HCT116 (cell line): Measurements from ENCODE around the gene TMEM258. TPM values are rescaled to one million over a fixed set of nuclear protein-coding genes. Genes with fewer than 3 reads are reported as not detected.

Source experiments
- ATF3 ChIP-seq: IDR thresholded peaks from 2 replicates; pipeline ENCODE4 v1.6.1; 2012
- CBX3 ChIP-seq: IDR thresholded peaks from 2 replicates; pipeline ENCODE4 v1.6.1; 2012; ENCODE audit warnings: low read depth
- EGR1 ChIP-seq: IDR thresholded peaks from 2 replicates; pipeline ENCODE4 v1.6.1; 2012; ENCODE audit warnings: low read depth
- EZH2 ChIP-seq: fragments of 200-600 bp; sonication (generic); IDR thresholded peaks from 2 replicates; pipeline ENCODE4 v1.6.1; 2017; ENCODE audit warnings: antibody characterized with exemption, mixed run types
- EZH2phosphoT487 ChIP-seq: fragments of 200-600 bp; IDR thresholded peaks from 2 replicates; pipeline ENCODE4 v1.6.1; 2018; ENCODE audit warnings: antibody characterized with exemption, borderline replicate concordance
- JUND ChIP-seq: IDR thresholded peaks from 2 replicates; pipeline ENCODE4 v1.6.1; 2012
- POLR2A ChIP-seq: IDR thresholded peaks from 2 replicates; pipeline ENCODE4 v1.7.0; 2011; ENCODE audit warnings: borderline replicate concordance; ENCODE audit not compliant: insufficient read depth, insufficient read length; ENCODE audit errors: extremely low read depth
- POLR2AphosphoS5 ChIP-seq: IDR thresholded peaks from 2 replicates; pipeline ENCODE4 v1.6.1; 2011; ENCODE audit warnings: mild to moderate bottlenecking, low read depth, low read length, moderate library complexity
- SRF ChIP-seq: IDR thresholded peaks from 2 replicates; pipeline ENCODE4 v1.6.1; 2012; ENCODE audit warnings: low read depth
- YY1 ChIP-seq: IDR thresholded peaks from 2 replicates; pipeline ENCODE4 v1.6.1; 2011; ENCODE audit warnings: low read length, low read depth, moderate library complexity, mild to moderate bottlenecking; ENCODE audit not compliant: insufficient replicate concordance; ENCODE audit errors: extremely low read depth
- total RNA-seq: library from RNA; stranded (reverse); gene quantifications from one replicate; pipeline ENCODE4 v1.2.1, GENCODE V29; 2021; ENCODE audit not compliant: unreplicated experiment
- TF ChIP-seq, protein P1 (sequence below), 3 experiments: fragments of 200-600 bp in 1 of 3; sonication (generic) in 1 of 3; IDR thresholded peaks in 2 of 3; conservative IDR thresholded peaks in 1 of 3; 2 replicates each; pipeline ENCODE4 v1.5.1; 2012 to 2017; ENCODE audit warnings: low read depth in 2 of 3, low read length in 2 of 3, antibody characterized with exemption in 1 of 3, borderline replicate concordance in 1 of 3, control low read depth in 1 of 3, mild to moderate bottlenecking in 1 of 3, mixed read lengths in 1 of 3, mixed run types in 1 of 3, moderate library complexity in 1 of 3; ENCODE audit not compliant: insufficient read depth in 1 of 3
- TF ChIP-seq, protein P2 (sequence below): IDR thresholded peaks from 2 replicates; pipeline ENCODE4 v1.6.1; 2012
- TF ChIP-seq, protein P3 (sequence below): IDR thresholded peaks from 2 replicates; pipeline ENCODE4 v1.6.1; 2012; ENCODE audit warnings: low read depth

The TMEM258 gene
- total RNA-seq, 1 experiment from 2014 or later = 160 TPM

- TF ChIP-seq, protein P1, sequence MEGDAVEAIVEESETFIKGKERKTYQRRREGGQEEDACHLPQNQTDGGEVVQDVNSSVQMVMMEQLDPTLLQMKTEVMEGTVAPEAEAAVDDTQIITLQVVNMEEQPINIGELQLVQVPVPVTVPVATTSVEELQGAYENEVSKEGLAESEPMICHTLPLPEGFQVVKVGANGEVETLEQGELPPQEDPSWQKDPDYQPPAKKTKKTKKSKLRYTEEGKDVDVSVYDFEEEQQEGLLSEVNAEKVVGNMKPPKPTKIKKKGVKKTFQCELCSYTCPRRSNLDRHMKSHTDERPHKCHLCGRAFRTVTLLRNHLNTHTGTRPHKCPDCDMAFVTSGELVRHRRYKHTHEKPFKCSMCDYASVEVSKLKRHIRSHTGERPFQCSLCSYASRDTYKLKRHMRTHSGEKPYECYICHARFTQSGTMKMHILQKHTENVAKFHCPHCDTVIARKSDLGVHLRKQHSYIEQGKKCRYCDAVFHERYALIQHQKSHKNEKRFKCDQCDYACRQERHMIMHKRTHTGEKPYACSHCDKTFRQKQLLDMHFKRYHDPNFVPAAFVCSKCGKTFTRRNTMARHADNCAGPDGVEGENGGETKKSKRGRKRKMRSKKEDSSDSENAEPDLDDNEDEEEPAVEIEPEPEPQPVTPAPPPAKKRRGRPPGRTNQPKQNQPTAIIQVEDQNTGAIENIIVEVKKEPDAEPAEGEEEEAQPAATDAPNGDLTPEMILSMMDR (IDR thresholded peaks at IDR 0.05 in 2 of 3, conservative IDR thresholded peaks at IDR 0.05 in 1 of 3; ENCODE audit: borderline replicate concordance in 1 of 3, insufficient read depth in 1 of 3, low read depth in 2 of 3, low read length in 2 of 3) = peak in 2 of 3 experiments; percentile 49 to 51; a peak in 4 of 6 replicates
- TF ChIP-seq EGR1 = no peak
- TF ChIP-seq SRF = no peak
- TF ChIP-seq ATF3 = no peak
- TF ChIP-seq JUND = no peak
- TF ChIP-seq, protein P2, sequence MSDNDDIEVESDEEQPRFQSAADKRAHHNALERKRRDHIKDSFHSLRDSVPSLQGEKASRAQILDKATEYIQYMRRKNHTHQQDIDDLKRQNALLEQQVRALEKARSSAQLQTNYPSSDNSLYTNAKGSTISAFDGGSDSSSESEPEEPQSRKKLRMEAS = no peak
- no peak for TF ChIP-seq EZH2
- no peak for TF ChIP-seq CBX3
- peak; percentile 18 for TF ChIP-seq YY1
- TF ChIP-seq, protein P3, sequence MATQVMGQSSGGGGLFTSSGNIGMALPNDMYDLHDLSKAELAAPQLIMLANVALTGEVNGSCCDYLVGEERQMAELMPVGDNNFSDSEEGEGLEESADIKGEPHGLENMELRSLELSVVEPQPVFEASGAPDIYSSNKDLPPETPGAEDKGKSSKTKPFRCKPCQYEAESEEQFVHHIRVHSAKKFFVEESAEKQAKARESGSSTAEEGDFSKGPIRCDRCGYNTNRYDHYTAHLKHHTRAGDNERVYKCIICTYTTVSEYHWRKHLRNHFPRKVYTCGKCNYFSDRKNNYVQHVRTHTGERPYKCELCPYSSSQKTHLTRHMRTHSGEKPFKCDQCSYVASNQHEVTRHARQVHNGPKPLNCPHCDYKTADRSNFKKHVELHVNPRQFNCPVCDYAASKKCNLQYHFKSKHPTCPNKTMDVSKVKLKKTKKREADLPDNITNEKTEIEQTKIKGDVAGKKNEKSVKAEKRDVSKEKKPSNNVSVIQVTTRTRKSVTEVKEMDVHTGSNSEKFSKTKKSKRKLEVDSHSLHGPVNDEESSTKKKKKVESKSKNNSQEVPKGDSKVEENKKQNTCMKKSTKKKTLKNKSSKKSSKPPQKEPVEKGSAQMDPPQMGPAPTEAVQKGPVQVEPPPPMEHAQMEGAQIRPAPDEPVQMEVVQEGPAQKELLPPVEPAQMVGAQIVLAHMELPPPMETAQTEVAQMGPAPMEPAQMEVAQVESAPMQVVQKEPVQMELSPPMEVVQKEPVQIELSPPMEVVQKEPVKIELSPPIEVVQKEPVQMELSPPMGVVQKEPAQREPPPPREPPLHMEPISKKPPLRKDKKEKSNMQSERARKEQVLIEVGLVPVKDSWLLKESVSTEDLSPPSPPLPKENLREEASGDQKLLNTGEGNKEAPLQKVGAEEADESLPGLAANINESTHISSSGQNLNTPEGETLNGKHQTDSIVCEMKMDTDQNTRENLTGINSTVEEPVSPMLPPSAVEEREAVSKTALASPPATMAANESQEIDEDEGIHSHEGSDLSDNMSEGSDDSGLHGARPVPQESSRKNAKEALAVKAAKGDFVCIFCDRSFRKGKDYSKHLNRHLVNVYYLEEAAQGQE = no peak
- TF ChIP-seq POLR2A = no peak
- TF ChIP-seq EZH2phosphoT487 = no peak
- TF ChIP-seq POLR2AphosphoS5 = peak; percentile 44; the same call in 1 of the 2 replicates
Measured at GRCh38 chr11:61752117-61752924, 40.1 kb downstream of the TMEM258 start, which contains the start of gene MYRF (continued).
